Karpas-422 (cell line): ENCODE results near the gene TSPYL2. TPM values are rescaled to one million over a fixed set of nuclear protein-coding genes. Genes with fewer than 3 reads are reported as not detected.

Experiments
- DNase-seq: peaks from one replicate; pipeline ENCODE4 v3.0.0-alpha.2; 2015
- H2AFZ ChIP-seq: fragments of 200-600 bp; sonication (generic); 2 replicates; pipeline ENCODE4 v1.6.1; 2014; ENCODE audit warnings: antibody characterized with exemption, low read length, mixed read lengths
- H3K27ac ChIP-seq: fragments of 200-600 bp; sonication (generic); 2 replicates; pipeline ENCODE4 v1.5.1; 2014; ENCODE audit warnings: mild to moderate bottlenecking, low read length, moderate library complexity
- H3K27me3 ChIP-seq: fragments of 200-600 bp; sonication (generic); 2 replicates; pipeline ENCODE4 v1.6.1; 2014; ENCODE audit warnings: low read length, mixed read lengths
- H3K36me3 ChIP-seq: fragments of 200-600 bp; sonication (generic); 2 replicates; pipeline ENCODE4 v1.6.1; 2014; ENCODE audit warnings: low read length, mixed read lengths; ENCODE audit not compliant: insufficient read depth
- H3K4me1 ChIP-seq: fragments of 200-600 bp; sonication (generic); 2 replicates; pipeline ENCODE4 v1.6.1; 2014; ENCODE audit warnings: mild to moderate bottlenecking, low read length, mixed read lengths
- H3K4me2 ChIP-seq: fragments of 200-600 bp; sonication (generic); 2 replicates; pipeline ENCODE4 v1.6.1; 2014; ENCODE audit warnings: low read length, low read depth, mild to moderate bottlenecking; ENCODE audit not compliant: poor library complexity, severe bottlenecking
- H3K4me3 ChIP-seq: fragments of 200-600 bp; sonication (generic); 2 replicates; pipeline ENCODE4 v1.5.1; 2014; ENCODE audit warnings: mild to moderate bottlenecking, antibody characterized with exemption, low read length, mixed read lengths
- H3K79me2 ChIP-seq: fragments of 200-600 bp; sonication (generic); 2 replicates; pipeline ENCODE4 v1.6.1; 2014; ENCODE audit warnings: mild to moderate bottlenecking, low read length, mixed read lengths
- H3K9ac ChIP-seq: fragments of 200-600 bp; sonication (generic); 2 replicates; pipeline ENCODE4 v1.6.0; 2014; ENCODE audit warnings: low read length
- H3K9me2 ChIP-seq: fragments of 200-600 bp; sonication (generic), shearing (Covaris generic); replicated peaks from 2 replicates; pipeline ENCODE4 v1.6.0; 2014; ENCODE audit warnings: mild to moderate bottlenecking, low read length, moderate library complexity; ENCODE audit not compliant: insufficient read depth
- H3K9me3 ChIP-seq: fragments of 300-700, 200-600 bp; sonication (generic); 2 replicates; pipeline ENCODE4 v1.6.1; 2014; ENCODE audit warnings: low read length, mixed read lengths
- H4K20me1 ChIP-seq: fragments of 200-600 bp; sonication (generic); 2 replicates; pipeline ENCODE4 v1.6.1; 2014; ENCODE audit warnings: mild to moderate bottlenecking, antibody characterized with exemption, low read length, low read depth; ENCODE audit not compliant: insufficient read depth
- total RNA-seq: library from RNA; depleted of rRNA; stranded (reverse); fragments of >200 nt; shearing (Covaris generic); gene quantifications from 2 replicates; pipeline ENCODE4 v1.2.3, GENCODE V29; 2014; ENCODE audit warnings: low replicate concordance

TSPYL2 gene
- total RNA-seq, 1 experiment from 2014 or later: 44.6 TPM

DNA sequence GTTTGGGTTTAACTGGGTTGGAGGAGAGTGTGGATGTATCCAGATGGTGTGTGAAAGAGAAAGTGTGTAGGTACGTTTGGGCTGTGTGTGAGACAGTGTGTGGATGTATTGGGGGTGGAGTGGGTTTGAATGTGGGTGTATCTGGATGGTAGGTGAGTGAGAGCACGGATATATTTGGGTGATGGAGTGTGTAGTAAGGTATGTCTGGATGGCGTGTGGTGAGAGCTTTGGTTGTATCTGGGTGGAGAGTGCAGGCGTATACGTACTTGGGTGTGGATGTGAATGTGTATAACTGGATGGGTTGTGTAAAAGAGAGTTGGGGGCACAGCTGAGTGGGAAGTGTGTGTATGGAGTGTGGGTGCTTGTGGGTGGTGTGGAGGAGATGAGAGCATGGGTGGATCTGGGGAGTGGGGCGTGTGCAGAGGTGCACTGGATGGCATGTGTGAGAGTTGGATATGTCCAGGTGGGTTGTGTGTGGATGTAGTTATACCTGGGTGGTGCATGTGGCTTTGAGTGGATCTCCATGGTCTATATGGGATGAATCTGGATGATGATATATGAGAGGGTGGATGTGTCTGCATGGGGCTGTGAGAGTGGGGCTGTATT, 26.8 kb upstream of the TSPYL2 start:
- Histone ChIP-seq H3K9ac (no peak overlapping the region), H4K20me1 (no peaks in the 10 kb centered on the region), H3K27ac (no peak overlapping the region), H3K79me2 (no peaks in the 10 kb centered on the region), H3K9me3 (no peaks in the 10 kb centered on the region), H3K36me3 (no peaks in the 10 kb centered on the region), H3K4me1 (no peaks in the 10 kb centered on the region), H3K9me2 (no peaks in the 10 kb centered on the region), H3K4me3 (no peak overlapping the region), H3K27me3 (no peaks in the 10 kb centered on the region), H3K4me2 (no peak overlapping the region), H2AFZ (no peak overlapping the region)
- DNase-seq: no peak

DNA sequence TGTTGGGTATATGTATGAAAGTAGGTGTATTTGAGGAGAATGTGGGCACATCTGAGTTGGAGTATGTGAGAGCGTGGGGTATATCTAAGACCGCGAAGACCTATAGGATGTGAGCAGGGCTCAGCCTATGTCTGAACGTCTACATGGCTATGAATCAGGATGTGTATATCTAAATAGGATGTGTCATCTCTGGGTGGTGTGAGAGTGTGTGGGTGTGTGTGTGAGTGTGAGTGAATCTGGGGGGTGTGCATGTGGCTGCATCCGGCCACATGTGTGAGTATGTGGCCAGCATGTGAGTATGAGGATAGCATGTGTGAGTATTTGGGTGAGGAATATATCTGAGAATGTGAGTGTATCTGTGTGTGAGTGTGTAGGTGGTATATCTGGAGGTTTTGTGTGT, 25.9 kb upstream of the TSPYL2 start:
- Histone ChIP-seq H3K4me1 (no peaks in the 10 kb centered on the region), H3K79me2 (no peaks in the 10 kb centered on the region), H3K4me2 (no peak overlapping the region), H4K20me1 (no peaks in the 10 kb centered on the region), H3K9me3 (no peaks in the 10 kb centered on the region), H3K27me3 (no peaks in the 10 kb centered on the region), H3K9me2 (no peaks in the 10 kb centered on the region), H3K9ac (no peak overlapping the region), H3K27ac (no peak overlapping the region), H3K4me3 (no peak overlapping the region), H3K36me3 (no peaks in the 10 kb centered on the region), H2AFZ (no peak overlapping the region)
- no peak for DNase-seq

DNA sequence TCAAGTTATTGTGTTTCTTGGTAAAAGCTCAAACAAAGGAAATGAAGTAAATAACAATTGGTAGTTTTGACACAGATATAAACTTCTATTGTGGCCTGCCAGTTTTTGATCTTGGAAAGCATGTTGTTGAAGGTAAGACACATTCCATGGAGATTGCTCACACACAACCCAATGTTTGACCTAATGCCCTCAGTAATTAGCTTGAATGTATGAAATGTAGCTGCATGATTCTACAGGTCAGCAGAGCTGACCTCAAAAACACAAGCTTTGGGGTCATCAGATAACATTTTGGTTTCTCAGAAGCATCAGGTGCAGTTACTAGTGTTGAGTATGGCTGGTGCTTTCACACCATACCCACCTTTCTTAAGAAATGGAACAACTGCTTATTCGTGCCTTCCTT, 17.1 kb upstream of the TSPYL2 start:
- H3K27ac ChIP-seq: no peak overlapping the region
- H3K9me3 ChIP-seq: no peaks in the 10 kb centered on the region
- no peaks in the 10 kb centered on the region for H3K79me2 ChIP-seq
- H3K9ac ChIP-seq: no peak overlapping the region
- H3K4me3 ChIP-seq: no peak overlapping the region
- no peaks in the 10 kb centered on the region for H3K9me2 ChIP-seq
- H3K4me1 ChIP-seq: no peaks in the 10 kb centered on the region
- no peak for DNase-seq
- no peaks in the 10 kb centered on the region for H4K20me1 ChIP-seq
- no peak overlapping the region for H2AFZ ChIP-seq
- no peaks in the 10 kb centered on the region for H3K36me3 ChIP-seq
- no peak overlapping the region for H3K4me2 ChIP-seq
- H3K27me3 ChIP-seq: no peaks in the 10 kb centered on the region

DNA sequence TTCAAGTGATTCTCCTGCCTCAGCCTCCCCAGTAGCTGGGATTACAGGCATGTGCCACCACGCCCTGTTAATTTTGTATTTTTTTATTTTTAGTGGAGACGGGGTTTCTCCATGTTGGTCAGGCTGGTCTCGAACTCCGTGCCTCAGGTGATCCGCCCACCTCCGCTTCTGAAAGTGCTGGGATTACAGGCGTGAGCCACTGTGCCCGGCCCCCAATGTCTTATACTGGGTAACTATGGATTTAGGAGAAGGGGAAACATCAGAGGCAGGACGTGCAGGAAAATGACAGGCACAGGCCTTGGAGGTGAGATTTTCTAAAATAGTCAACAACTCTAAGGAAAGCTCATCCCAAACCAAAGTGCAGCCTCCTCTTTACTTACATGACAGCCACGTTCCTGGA, 11.1 kb upstream of the TSPYL2 start:
- Histone ChIP-seq H3K79me2 (no peaks in the 10 kb centered on the region), H2AFZ (0 out of 2 replicates have a peak overlapping the region, but pooled peaks have one; percentile 52), H4K20me1 (no peaks in the 10 kb centered on the region), H3K27ac (no peak overlapping the region), H3K4me3 (peak overlapping the region; percentile 59), H3K9me3 (no peaks in the 10 kb centered on the region), H3K9ac (peak overlapping the region; percentile 23), H3K36me3 (no peaks in the 10 kb centered on the region), H3K4me1 (peaks cover 23% of the 10 kb centered on the region), H3K9me2 (no peaks in the 10 kb centered on the region), H3K4me2 (peak overlapping the region; percentile 68), H3K27me3 (no peaks in the 10 kb centered on the region)
- no peak for DNase-seq

DNA sequence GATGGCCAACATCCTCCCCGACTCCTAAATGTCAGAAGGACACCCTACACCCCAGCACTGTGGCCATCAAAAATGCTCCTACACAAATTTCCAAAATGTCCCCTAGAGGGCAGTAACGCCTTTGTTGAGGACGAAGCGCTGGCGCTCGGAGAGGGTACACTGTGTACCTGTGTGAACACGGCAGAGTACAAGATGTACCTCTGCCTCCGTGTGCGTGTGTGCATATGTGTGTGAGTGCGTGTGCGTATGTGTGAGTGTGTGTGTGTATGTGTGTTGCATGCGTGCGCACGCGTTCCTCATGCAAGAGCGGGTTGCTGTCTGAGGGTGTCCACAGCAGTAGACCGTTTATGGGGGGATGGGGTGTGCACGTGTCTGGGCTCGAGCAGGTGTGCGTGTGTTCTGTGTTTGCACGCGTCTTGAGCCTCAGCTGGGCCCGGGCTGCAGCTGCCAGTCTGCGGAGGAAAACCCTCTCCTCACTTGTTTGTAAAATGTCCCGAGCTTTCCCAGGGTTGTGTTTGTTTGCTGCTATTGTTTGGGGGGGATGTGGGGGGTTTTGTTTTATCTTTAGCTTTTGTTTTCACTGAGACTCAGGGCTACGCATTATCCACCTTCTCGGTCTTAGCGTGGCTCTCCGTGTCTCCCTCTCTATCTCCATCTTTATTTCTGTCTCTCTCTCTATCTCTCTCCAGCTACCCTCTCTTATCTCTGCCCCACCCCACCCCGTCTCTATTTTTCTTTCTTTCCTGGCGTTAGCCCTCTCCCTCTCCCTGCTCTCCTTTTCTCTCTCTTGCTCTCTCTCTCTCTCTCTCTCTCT, 10.4 kb upstream of the TSPYL2 start:
- Histone ChIP-seq H3K4me2 (peak overlapping the region; percentile 68), H3K4me3 (peak overlapping the region; percentile 59), H2AFZ (peak overlapping the region; percentile 52; the same call in 1 of the 2 replicates), H3K9me2 (no peaks in the 10 kb centered on the region), H3K9me3 (no peaks in the 10 kb centered on the region), H3K27ac (peak overlapping the region; percentile 86), H3K79me2 (no peaks in the 10 kb centered on the region), H3K27me3 (no peaks in the 10 kb centered on the region), H4K20me1 (no peaks in the 10 kb centered on the region), H3K4me1 (peaks cover 23% of the 10 kb centered on the region), H3K36me3 (no peaks in the 10 kb centered on the region), H3K9ac (peak overlapping the region; percentile 68)
- DNase-seq: peak; percentile 92

DNA sequence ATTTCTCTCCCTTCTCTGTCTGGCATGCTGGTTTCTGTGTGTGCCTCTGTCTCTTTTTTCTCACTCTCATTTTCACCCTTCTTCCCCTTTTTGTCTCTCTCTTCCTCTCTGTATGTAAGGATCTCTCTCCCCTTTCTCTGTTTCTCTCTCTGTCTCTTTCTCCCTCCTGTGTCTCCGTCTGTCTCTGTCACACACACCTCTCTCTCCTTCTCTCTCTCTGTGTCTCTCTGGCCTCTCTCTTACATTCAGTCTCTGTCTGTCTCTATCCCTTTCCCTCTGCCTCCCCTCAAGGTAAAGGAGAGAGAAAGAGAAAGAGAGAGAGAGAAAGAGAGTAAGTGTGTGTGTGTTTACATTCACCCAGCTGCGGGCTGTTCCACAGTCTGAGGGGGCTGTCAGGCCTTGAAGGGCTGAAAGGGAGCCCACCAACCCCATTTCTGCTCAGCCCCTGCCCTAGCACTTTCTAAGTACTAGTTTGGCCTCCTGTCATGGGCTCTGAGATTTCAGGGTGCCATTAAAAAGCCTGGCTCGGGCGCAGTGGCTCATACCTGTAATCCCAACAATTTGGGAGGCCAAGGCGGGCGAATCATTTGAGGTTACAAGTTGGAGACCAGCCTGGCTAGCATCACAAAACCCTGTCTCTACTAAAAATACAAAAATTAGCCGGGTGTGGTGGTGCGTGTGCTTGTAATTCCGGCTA, 9.6 kb upstream of the TSPYL2 start:
- H3K9me2 ChIP-seq: no peaks in the 10 kb centered on the region
- peak overlapping the region; percentile 59 for H3K4me3 ChIP-seq
- peak overlapping the region; percentile 86 for H3K27ac ChIP-seq
- peaks cover 23% of the 10 kb centered on the region for H3K4me1 ChIP-seq
- H3K79me2 ChIP-seq: no peaks in the 10 kb centered on the region
- H3K27me3 ChIP-seq: no peaks in the 10 kb centered on the region
- no peaks in the 10 kb centered on the region for H3K9me3 ChIP-seq
- H3K4me2 ChIP-seq: peak overlapping the region; percentile 68
- H3K9ac ChIP-seq: peak overlapping the region; percentile 68
- no peaks in the 10 kb centered on the region for H3K36me3 ChIP-seq
- H2AFZ ChIP-seq: peak overlapping the region; percentile 52; the same call in 1 of the 2 replicates
- no peaks in the 10 kb centered on the region for H4K20me1 ChIP-seq
- peak; percentile 60 for DNase-seq

DNA sequence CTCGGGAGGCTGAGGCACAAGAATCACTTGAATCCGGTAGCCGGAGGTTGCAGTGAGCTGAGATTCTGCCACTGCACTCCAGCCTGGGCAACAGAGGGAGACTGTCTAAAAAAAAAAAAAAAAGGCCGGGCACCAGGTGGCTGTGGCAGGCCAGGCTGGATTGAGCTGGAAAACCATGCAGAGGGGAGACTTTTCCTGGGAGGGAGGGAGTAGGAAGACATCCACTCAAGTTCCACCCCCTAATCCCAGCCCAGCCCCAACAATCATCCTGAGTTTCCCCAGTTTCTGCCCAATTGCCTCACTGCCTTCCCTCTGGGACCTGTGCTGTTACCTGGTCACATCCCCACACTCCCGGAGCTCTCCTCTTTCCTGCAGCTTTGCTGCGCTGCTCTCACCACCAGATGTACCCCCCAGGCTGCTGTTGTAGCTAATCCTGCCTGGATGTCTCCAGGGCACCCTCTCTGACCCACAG, 9.0 kb upstream of the TSPYL2 start:
- Histone ChIP-seq H3K4me3 (peak overlapping the region; percentile 59; the same call in 1 of the 2 replicates), H3K27ac (peak overlapping the region; percentile 86; the same call in 1 of the 2 replicates), H3K79me2 (no peaks in the 10 kb centered on the region)

DNA sequence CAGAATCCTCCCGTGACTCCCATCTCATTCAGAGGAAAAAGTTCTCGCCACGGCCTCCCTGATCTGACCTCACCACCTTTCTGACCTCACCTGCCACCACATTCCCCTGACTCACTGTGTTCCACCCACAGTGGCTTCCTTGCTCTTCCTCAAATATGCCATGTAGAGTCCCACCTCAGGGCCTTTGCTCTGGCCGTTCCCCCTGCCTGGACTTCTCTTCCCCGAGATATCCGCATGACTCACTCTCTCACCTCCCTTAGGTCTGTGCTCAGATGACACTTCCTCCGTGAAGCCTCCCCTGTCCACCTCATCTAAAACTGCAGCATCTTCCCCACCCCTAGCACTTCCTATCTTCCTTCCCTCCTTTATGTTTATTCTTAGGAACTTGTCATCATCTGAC, 7.2 kb upstream of the TSPYL2 start:
- no peak overlapping the region for H3K9ac ChIP-seq
- no peaks in the 10 kb centered on the region for H3K9me2 ChIP-seq
- H3K4me1 ChIP-seq: peaks cover 23% of the 10 kb centered on the region
- no peak overlapping the region for H3K27ac ChIP-seq
- H3K4me2 ChIP-seq: no peak overlapping the region
- H3K79me2 ChIP-seq: no peaks in the 10 kb centered on the region
- no peak overlapping the region for H2AFZ ChIP-seq
- DNase-seq: no peak
- no peaks in the 10 kb centered on the region for H3K27me3 ChIP-seq
- H4K20me1 ChIP-seq: no peaks in the 10 kb centered on the region
- no peaks in the 10 kb centered on the region for H3K9me3 ChIP-seq
- H3K4me3 ChIP-seq: no peak overlapping the region
- no peaks in the 10 kb centered on the region for H3K36me3 ChIP-seq

More for the DNA sequence above, 9.0 kb upstream of the TSPYL2 start:
- H2AFZ ChIP-seq: peak overlapping the region; percentile 97
- H3K4me1 ChIP-seq: peaks cover 23% of the 10 kb centered on the region
- no peaks in the 10 kb centered on the region for H4K20me1 ChIP-seq
- H3K9me2 ChIP-seq: no peaks in the 10 kb centered on the region
- no peaks in the 10 kb centered on the region for H3K9me3 ChIP-seq
- no peak for DNase-seq
- peak overlapping the region; percentile 68 for H3K4me2 ChIP-seq
- peak overlapping the region; percentile 68 for H3K9ac ChIP-seq
- no peaks in the 10 kb centered on the region for H3K27me3 ChIP-seq
- no peaks in the 10 kb centered on the region for H3K36me3 ChIP-seq
